Smooth muscle cell (in vitro differentiated cells): ENCODE measurements around the gene TTC38. TPM values are rescaled to one million over a fixed set of nuclear protein-coding genes. Genes with fewer than 3 reads are reported as not detected.

ENCODE experiments used
- DNase-seq: peaks from one replicate; lab custom pipeline; 2025; ENCODE audit not compliant: unreplicated experiment; lab: John Stamatoyannopoulos, UW
- H2AFZ ChIP-seq: fragments of 200-600 bp; sonication (generic); 2 replicates; pipeline ENCODE4 v1.6.0; 2016; ENCODE audit warnings: antibody characterized with exemption, low read depth, mild to moderate bottlenecking
- H3F3A ChIP-seq: fragments of 200-600 bp; sonication (generic); 2 replicates; pipeline ENCODE4 v1.6.0; 2017; ENCODE audit warnings: antibody characterized with exemption, low read depth
- H3K27ac ChIP-seq: fragments of 200-600 bp; sonication (generic); 2 replicates; pipeline ENCODE4 v1.5.1; 2016; ENCODE audit warnings: low read depth, mild to moderate bottlenecking
- H3K27me3 ChIP-seq: fragments of 200-600 bp; sonication (generic); 2 replicates; pipeline ENCODE4 v1.6.1; 2016; ENCODE audit warnings: low read depth, mild to moderate bottlenecking
- H3K36me3 ChIP-seq: fragments of 200-600 bp; sonication (generic); 2 replicates; pipeline ENCODE4 v1.5.1; 2016; ENCODE audit warnings: low read depth
- H3K4me1 ChIP-seq: fragments of 200-600 bp; sonication (generic); 2 replicates; pipeline ENCODE4 v1.5.1; 2016; ENCODE audit warnings: low read depth
- H3K4me2 ChIP-seq: fragments of 200-600 bp; sonication (generic); 2 replicates; pipeline ENCODE4 v1.6.0; 2016; ENCODE audit warnings: mild to moderate bottlenecking
- H3K4me3 ChIP-seq: fragments of 200-600 bp; sonication (generic); 2 replicates; pipeline ENCODE4 v1.5.1; 2016; ENCODE audit warnings: mild to moderate bottlenecking
- H3K79me2 ChIP-seq: fragments of 200-600 bp; sonication (generic); 2 replicates; pipeline ENCODE4 v1.6.0; 2016; ENCODE audit warnings: low read depth, mild to moderate bottlenecking
- H3K9ac ChIP-seq: fragments of 200-600 bp; sonication (generic); 2 replicates; pipeline ENCODE4 v1.6.0; 2016; ENCODE audit warnings: low read depth
- H3K9me3 ChIP-seq: fragments of 200-600 bp; sonication (generic); replicated peaks from 2 replicates; pipeline ENCODE4 v1.5.1; 2016; ENCODE audit warnings: low read depth
- H4K20me1 ChIP-seq: fragments of 200-600 bp; sonication (generic); 2 replicates; pipeline ENCODE4 v1.6.0; 2016; ENCODE audit warnings: low read depth
- WGBS: methylation state at CpG from one replicate; pipeline ENCODE4 v1.1.7; 2016; ENCODE audit warnings: low lambda C conversion rate; 5-methylcytosine and 5-hydroxymethylcytosine counted together
- polyA plus RNA-seq: library from polyadenylated mRNA; unstranded; fragments of >200 nt; fragmentation: Nextera tagmentation; extraction: Ambion mirVana; gene quantifications from 2 replicates; pipeline ENCODE4 v1.2.1, GENCODE V29; 2016
- total RNA-seq: library from RNA; depleted of rRNA; stranded (reverse); fragments of >200 nt; gene quantifications from 2 replicates; pipeline ENCODE4 v1.2.3, GENCODE V29; 2014
- TF ChIP-seq, protein P1 (sequence below): fragments of 200-600 bp; sonication (generic); IDR thresholded peaks from 2 replicates; pipeline ENCODE4 v1.5.1; 2017; ENCODE audit warnings: borderline replicate concordance, mild to moderate bottlenecking, antibody characterized with exemption; ENCODE audit not compliant: insufficient read depth, poor library complexity, severe bottlenecking

The TTC38 gene
- total and polyA plus RNA-seq, 2 experiments from 2014 or later, result 19.6 to 24.4 TPM

- no peaks in the 10 kb centered on the region for H3K36me3 ChIP-seq
- no peaks in the 10 kb centered on the region for H3F3A ChIP-seq
- H2AFZ ChIP-seq, result no peak overlapping the region
- no peak overlapping the region for H3K27ac ChIP-seq
- H3K27me3 ChIP-seq, result no peaks in the 10 kb centered on the region
- 80% methylated on average over 11 of the region's 11 CpGs for WGBS
- no peak for DNase-seq
- H3K4me1 ChIP-seq, result peaks cover 4% of the 10 kb centered on the region
- H3K4me2 ChIP-seq, result no peak overlapping the region
- no peaks in the 10 kb centered on the region for H3K9me3 ChIP-seq
- TF ChIP-seq, protein P1, sequence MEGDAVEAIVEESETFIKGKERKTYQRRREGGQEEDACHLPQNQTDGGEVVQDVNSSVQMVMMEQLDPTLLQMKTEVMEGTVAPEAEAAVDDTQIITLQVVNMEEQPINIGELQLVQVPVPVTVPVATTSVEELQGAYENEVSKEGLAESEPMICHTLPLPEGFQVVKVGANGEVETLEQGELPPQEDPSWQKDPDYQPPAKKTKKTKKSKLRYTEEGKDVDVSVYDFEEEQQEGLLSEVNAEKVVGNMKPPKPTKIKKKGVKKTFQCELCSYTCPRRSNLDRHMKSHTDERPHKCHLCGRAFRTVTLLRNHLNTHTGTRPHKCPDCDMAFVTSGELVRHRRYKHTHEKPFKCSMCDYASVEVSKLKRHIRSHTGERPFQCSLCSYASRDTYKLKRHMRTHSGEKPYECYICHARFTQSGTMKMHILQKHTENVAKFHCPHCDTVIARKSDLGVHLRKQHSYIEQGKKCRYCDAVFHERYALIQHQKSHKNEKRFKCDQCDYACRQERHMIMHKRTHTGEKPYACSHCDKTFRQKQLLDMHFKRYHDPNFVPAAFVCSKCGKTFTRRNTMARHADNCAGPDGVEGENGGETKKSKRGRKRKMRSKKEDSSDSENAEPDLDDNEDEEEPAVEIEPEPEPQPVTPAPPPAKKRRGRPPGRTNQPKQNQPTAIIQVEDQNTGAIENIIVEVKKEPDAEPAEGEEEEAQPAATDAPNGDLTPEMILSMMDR, result no peak
- H4K20me1 ChIP-seq, result no peaks in the 10 kb centered on the region
- H3K9ac ChIP-seq, result no peak overlapping the region
- peaks cover 17% of the 10 kb centered on the region for H3K79me2 ChIP-seq
- no peak overlapping the region for H3K4me3 ChIP-seq
These were observed 25.9 kb downstream of the TTC38 start for GRCh38 chr22:46293577-46294260.

DNA sequence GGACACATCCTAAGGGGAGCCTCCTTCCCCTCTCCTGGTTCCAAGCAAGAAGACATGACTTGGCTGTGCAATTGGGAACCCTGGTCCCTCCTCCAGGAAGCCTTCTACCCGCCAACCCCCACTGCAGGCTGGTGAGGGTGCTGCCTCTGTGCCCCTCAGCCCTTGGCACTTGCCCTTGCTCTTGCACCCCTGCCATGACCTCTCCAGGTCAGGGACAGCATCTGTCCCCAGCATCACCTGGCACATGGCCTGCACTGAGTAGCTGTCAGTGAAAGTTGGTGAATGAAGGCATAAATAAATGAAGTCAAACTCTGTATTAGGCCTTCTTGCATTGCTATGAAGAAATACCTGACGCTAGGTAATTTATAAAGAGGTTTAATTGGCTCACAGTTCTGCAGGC, 27.0 kb downstream of the TTC38 start:
- H3K4me3 ChIP-seq, result no peak overlapping the region
- no peaks in the 10 kb centered on the region for H4K20me1 ChIP-seq
- no peak overlapping the region for H2AFZ ChIP-seq
- no peak overlapping the region for H3K4me2 ChIP-seq
- H3K4me1 ChIP-seq, result peaks cover 4% of the 10 kb centered on the region
- TF ChIP-seq, protein P1, result no peak
- WGBS, result 97% methylated on average over 2 of the region's 2 CpGs
- no peak overlapping the region for H3K27ac ChIP-seq
- H3F3A ChIP-seq, result no peaks in the 10 kb centered on the region
- H3K79me2 ChIP-seq, result peaks cover 26% of the 10 kb centered on the region
- no peaks in the 10 kb centered on the region for H3K36me3 ChIP-seq
- no peaks in the 10 kb centered on the region for H3K27me3 ChIP-seq
- no peak overlapping the region for H3K9ac ChIP-seq
- H3K9me3 ChIP-seq, result no peaks in the 10 kb centered on the region
- DNase-seq, result no peak

DNA sequence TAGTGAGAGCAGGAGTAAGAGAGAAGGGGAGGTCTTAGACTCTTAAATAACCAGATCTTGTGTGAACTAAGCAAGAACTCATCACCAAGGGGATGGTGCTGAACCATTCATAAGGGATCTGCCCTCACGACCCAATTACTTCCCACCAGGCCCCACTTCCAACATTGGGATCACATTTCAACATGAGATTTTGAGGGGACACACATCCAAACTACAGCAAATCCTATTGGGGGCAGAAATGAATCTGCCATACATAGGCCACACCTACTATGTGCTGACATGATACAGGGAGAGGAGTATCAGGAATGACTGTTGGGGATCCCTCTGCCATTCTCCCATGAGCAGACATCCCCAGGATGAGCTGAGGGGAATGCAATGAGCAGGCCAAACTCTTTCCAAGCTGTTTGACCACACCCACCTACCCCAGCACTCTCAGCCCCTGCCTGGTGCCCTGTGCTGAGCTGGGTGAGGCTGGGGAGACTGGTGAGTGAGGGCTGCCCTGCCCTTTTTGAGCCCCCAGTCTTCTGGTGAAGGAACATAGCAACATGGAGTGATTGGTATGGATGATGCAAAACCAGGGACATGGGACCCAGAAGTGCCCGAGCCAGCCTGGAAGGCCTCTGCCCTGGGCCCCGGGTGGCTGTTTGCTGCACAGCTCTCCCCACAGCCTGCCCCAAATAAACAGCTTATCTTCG, 27.6 kb downstream of the TTC38 start:
- Histone ChIP-seq H2AFZ (no peak overlapping the region), H3K79me2 (peaks cover 32% of the 10 kb centered on the region), H3K4me3 (peak overlapping the region; percentile 73), H3K27ac (no peak overlapping the region), H3K4me1 (peaks cover 4% of the 10 kb centered on the region), H3K27me3 (no peaks in the 10 kb centered on the region), H3K9ac (no peak overlapping the region), H4K20me1 (no peaks in the 10 kb centered on the region), H3K9me3 (no peaks in the 10 kb centered on the region), H3F3A (no peaks in the 10 kb centered on the region), H3K36me3 (no peaks in the 10 kb centered on the region), H3K4me2 (peak overlapping the region; percentile 96)
- WGBS, result 80% methylated on average over 4 of the region's 4 CpGs
- no peak for DNase-seq
- TF ChIP-seq, protein P1, result no peak
